ENCODE data around the gene PTGS1. TPM values are rescaled to one million over a fixed set of nuclear protein-coding genes. Genes with fewer than 3 reads are reported as not detected.

Gene PTGS1
- total RNA-seq, 1 donor from 2014 or later = 0.23 TPM

DNA sequence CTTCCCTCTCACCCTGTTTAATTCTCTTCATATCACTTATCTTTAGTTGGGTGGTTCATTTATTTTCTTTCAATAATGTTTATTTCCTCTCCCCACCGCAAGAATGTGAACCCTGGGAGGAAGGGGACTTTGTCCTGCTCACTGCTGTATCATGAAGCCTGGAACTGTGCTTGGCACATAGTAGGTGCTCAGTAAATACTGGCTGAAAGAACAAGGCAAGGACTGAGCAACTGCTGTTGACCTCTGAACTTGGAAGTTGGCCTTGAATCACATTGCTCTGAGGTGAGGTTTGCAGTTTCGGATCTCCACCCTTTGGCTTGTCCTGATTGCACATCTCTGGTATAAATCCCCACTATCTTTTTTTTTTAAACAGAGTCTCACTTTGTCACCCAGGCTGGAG, 22.0 kb upstream of the PTGS1 start:
- TF ChIP-seq, protein P1, sequence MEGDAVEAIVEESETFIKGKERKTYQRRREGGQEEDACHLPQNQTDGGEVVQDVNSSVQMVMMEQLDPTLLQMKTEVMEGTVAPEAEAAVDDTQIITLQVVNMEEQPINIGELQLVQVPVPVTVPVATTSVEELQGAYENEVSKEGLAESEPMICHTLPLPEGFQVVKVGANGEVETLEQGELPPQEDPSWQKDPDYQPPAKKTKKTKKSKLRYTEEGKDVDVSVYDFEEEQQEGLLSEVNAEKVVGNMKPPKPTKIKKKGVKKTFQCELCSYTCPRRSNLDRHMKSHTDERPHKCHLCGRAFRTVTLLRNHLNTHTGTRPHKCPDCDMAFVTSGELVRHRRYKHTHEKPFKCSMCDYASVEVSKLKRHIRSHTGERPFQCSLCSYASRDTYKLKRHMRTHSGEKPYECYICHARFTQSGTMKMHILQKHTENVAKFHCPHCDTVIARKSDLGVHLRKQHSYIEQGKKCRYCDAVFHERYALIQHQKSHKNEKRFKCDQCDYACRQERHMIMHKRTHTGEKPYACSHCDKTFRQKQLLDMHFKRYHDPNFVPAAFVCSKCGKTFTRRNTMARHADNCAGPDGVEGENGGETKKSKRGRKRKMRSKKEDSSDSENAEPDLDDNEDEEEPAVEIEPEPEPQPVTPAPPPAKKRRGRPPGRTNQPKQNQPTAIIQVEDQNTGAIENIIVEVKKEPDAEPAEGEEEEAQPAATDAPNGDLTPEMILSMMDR (IDR thresholded peaks at IDR 0.05; ENCODE audit: insufficient read depth, low read depth, low read length) = no peak
- no peak for TF ChIP-seq EZH2 (IDR thresholded peaks at IDR 0.05; ENCODE audit: insufficient read depth, low read length)
- Histone ChIP-seq H3K9ac (ENCODE audit: low read length) (no peak overlapping the region), H3K27me3 (ENCODE audit: insufficient read depth, low read length) (no peaks in the 10 kb centered on the region), H3K36me3 (ENCODE audit: insufficient read depth, low read length) (no peaks in the 10 kb centered on the region), H3K4me3 (ENCODE audit: insufficient read depth, low read depth, low read length) (no peak overlapping the region), H3K4me1 (ENCODE audit: insufficient read depth, low read length) (peaks cover 3% of the 10 kb centered on the region), H4K20me1 (ENCODE audit: insufficient read depth, low read length) (no peaks in the 10 kb centered on the region), H2AFZ (ENCODE audit: low read depth, low read length) (no peak overlapping the region), H3K4me2 (ENCODE audit: low read length) (no peak overlapping the region), H3K79me2 (ENCODE audit: insufficient read depth, low read length) (no peaks in the 10 kb centered on the region), H3K9me3 (ENCODE audit: insufficient read depth, low read depth, low read length) (no peaks in the 10 kb centered on the region), H3K27ac (ENCODE audit: low read depth, low read length) (no peak overlapping the region)
- Mint-ChIP-seq H3K36me3 (ENCODE audit: low read depth, unreplicated experiment) (peaks cover 2% of the 10 kb centered on the region), H3K27me3 (ENCODE audit: low read depth, unreplicated experiment) (peaks cover 37% of the 10 kb centered on the region), H3K4me1 (ENCODE audit: low read depth, unreplicated experiment) (no peaks in the 10 kb centered on the region), H3K9me3 (ENCODE audit: unreplicated experiment) (peaks cover 5% of the 10 kb centered on the region), H3K4me3 (ENCODE audit: unreplicated experiment) (no peak overlapping the region), H3K27ac (ENCODE audit: unreplicated experiment) (no peak overlapping the region)
- FAIRE-seq (no peak), DNase-seq (ENCODE audit: low read depth) (no peak)

DNA sequence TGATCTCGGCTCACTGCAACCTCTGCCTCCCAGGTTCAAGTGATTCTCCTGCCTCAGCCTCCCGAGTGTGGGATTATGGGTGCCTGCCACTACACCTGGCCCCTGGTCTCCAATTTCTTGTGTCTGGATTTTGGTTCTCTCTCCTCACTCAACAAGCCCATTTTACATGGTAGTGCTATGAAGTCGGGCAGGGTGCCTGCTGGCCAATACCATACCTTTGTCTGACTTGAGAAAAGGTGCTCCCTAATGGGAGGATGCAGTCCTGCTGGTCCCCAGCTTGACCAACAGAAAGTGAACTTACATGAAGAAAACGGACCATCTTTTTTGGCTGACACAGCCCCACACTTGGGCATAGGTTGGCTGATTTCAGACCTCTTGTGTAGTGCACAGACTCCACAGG, 21.6 kb upstream of the PTGS1 start:
- H3K27me3 Mint-ChIP-seq (ENCODE audit: low read depth, unreplicated experiment) = peaks cover 34% of the 10 kb centered on the region
- TF ChIP-seq, protein P1 (IDR thresholded peaks at IDR 0.05; ENCODE audit: insufficient read depth, low read depth, low read length) = no peak
- no peak for TF ChIP-seq EZH2 (IDR thresholded peaks at IDR 0.05; ENCODE audit: insufficient read depth, low read length)
- H3K4me1 Mint-ChIP-seq (ENCODE audit: low read depth, unreplicated experiment) = no peaks in the 10 kb centered on the region
- no peak for FAIRE-seq
- peaks cover 2% of the 10 kb centered on the region for H3K9me3 Mint-ChIP-seq (ENCODE audit: unreplicated experiment)
- H3K4me2 ChIP-seq (ENCODE audit: low read length) = no peak overlapping the region
- no peak overlapping the region for H2AFZ ChIP-seq (ENCODE audit: low read depth, low read length)
- no peak overlapping the region for H3K27ac Mint-ChIP-seq (ENCODE audit: unreplicated experiment)
- H3K79me2 ChIP-seq (ENCODE audit: insufficient read depth, low read length) = no peaks in the 10 kb centered on the region
- no peaks in the 10 kb centered on the region for H3K27me3 ChIP-seq (ENCODE audit: insufficient read depth, low read length)
- no peak overlapping the region for H3K4me3 ChIP-seq (ENCODE audit: insufficient read depth, low read depth, low read length)
- H3K9me3 ChIP-seq (ENCODE audit: insufficient read depth, low read depth, low read length) = no peaks in the 10 kb centered on the region
- no peaks in the 10 kb centered on the region for H3K36me3 ChIP-seq (ENCODE audit: insufficient read depth, low read length)
- H3K27ac ChIP-seq (ENCODE audit: low read depth, low read length) = no peak overlapping the region
- no peak overlapping the region for H3K9ac ChIP-seq (ENCODE audit: low read length)
- peaks cover 3% of the 10 kb centered on the region for H3K4me1 ChIP-seq (ENCODE audit: insufficient read depth, low read length)
- H3K4me3 Mint-ChIP-seq (ENCODE audit: unreplicated experiment) = no peak overlapping the region
- peaks cover 2% of the 10 kb centered on the region for H3K36me3 Mint-ChIP-seq (ENCODE audit: low read depth, unreplicated experiment)
- DNase-seq (ENCODE audit: low read depth) = no peak
- no peaks in the 10 kb centered on the region for H4K20me1 ChIP-seq (ENCODE audit: insufficient read depth, low read length)

DNA sequence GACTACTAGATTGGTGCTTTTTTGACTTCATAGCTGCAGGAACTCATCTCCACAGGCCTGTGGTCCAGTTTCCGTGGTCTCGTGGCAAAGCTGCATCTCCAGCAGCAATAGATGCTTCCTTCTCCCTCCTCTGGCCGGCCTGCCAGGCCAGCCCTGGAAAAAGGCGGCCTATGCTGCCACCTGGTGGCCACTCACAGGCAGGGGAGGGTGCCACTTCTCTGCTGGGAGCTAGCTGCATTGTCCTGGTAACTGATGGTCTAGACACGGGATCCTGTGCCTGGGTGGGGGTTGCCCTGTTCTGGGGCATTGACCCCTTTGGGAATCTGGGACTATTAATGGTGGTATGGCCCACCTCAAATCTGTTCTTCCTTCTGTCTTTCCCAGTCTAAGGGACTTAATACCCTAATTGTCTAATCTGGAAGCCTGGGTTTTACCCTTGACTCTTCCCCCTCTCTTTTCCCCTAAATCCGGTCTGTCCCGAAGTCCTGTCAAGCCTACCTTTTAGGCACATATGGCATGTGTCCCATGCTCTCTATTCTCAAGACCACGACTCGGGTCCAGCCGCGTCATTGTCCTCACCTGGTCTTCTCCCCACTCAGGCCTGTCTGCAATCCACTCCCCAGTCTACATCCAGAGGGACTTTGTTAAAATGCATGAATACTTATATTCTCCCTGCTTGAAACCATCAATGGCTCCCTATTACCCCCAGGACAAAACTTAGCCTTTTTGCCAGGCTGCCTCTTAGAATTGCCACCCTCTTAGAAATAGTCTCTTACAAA, 20.1 kb upstream of the PTGS1 start:
- Mint-ChIP-seq H3K9me3 (ENCODE audit: unreplicated experiment) (peaks cover 5% of the 10 kb centered on the region), H3K4me3 (ENCODE audit: unreplicated experiment) (no peak overlapping the region), H3K27ac (ENCODE audit: unreplicated experiment) (no peak overlapping the region), H3K27me3 (ENCODE audit: low read depth, unreplicated experiment) (peaks cover 41% of the 10 kb centered on the region), H3K36me3 (ENCODE audit: low read depth, unreplicated experiment) (peaks cover 2% of the 10 kb centered on the region), H3K4me1 (ENCODE audit: low read depth, unreplicated experiment) (no peaks in the 10 kb centered on the region)
- H4K20me1 ChIP-seq (ENCODE audit: insufficient read depth, low read length) = no peaks in the 10 kb centered on the region
- H3K79me2 ChIP-seq (ENCODE audit: insufficient read depth, low read length) = no peaks in the 10 kb centered on the region
- H3K4me3 ChIP-seq (ENCODE audit: insufficient read depth, low read depth, low read length) = no peak overlapping the region
- H3K9ac ChIP-seq (ENCODE audit: low read length) = no peak overlapping the region
- H3K4me2 ChIP-seq (ENCODE audit: low read length) = no peak overlapping the region
- DNase-seq (ENCODE audit: low read depth) (no peak), FAIRE-seq (peak; percentile 59)
- TF ChIP-seq, protein P1 (IDR thresholded peaks at IDR 0.05; ENCODE audit: insufficient read depth, low read depth, low read length) = peak; percentile 95
- TF ChIP-seq EZH2 (IDR thresholded peaks at IDR 0.05; ENCODE audit: insufficient read depth, low read length) = no peak
- H3K27me3 ChIP-seq (ENCODE audit: insufficient read depth, low read length) = no peaks in the 10 kb centered on the region
- no peak overlapping the region for H2AFZ ChIP-seq (ENCODE audit: low read depth, low read length)
- peaks cover 3% of the 10 kb centered on the region for H3K4me1 ChIP-seq (ENCODE audit: insufficient read depth, low read length)
- H3K36me3 ChIP-seq (ENCODE audit: insufficient read depth, low read length) = no peaks in the 10 kb centered on the region
- no peak overlapping the region for H3K27ac ChIP-seq (ENCODE audit: low read depth, low read length)
- H3K9me3 ChIP-seq (ENCODE audit: insufficient read depth, low read depth, low read length) = no peaks in the 10 kb centered on the region

Data from astrocyte (in vitro differentiated cells and primary cell).